Heart right ventricle (tissue), 16 donors: Measurements from ENCODE around the gene TRIM28. TPM values are rescaled to one million over a fixed set of nuclear protein-coding genes. Genes with fewer than 3 reads are reported as not detected.

Experiments used
- ATAC-seq, 8 donors: fragments of 200-7000 bp; cut with Tn5 transposase; one replicate each; pipeline ENCODE4 v1.9.1; 2020; ENCODE audit warnings: mild to moderate bottlenecking in 8 of 8, moderate library complexity in 8 of 8, moderate number of reproducible peaks in 1 of 8
- DNase-seq, 2 donors: peaks; one replicate each; pipeline ENCODE4 v3.0.0-alpha.2; 2020
- H3K27ac ChIP-seq, 10 donors: fragments of 200-600 bp; sonication (generic) in 2 of 10; one replicate each; pipeline versions ENCODE4 v1.5.0 to v1.8.0; 2020 to 2022; ENCODE audit warnings: mild to moderate bottlenecking in 3 of 10
- H3K27me3 ChIP-seq, 7 donors: fragments of 200-600 bp; one replicate each; pipeline ENCODE4 v1.8.0; 2021 to 2022; ENCODE audit warnings: mild to moderate bottlenecking in 2 of 7
- H3K36me3 ChIP-seq, 9 donors: fragments of 200-600 bp; sonication (generic) in 1 of 9; one replicate each; pipeline versions ENCODE4 v1.5.0 to v1.8.0; 2020 to 2022; ENCODE audit warnings: mild to moderate bottlenecking in 2 of 9
- H3K4me1 ChIP-seq, 9 donors: fragments of 200-600 bp; sonication (generic) in 1 of 9; one replicate each; pipeline versions ENCODE4 v1.5.0 to v1.8.0; 2020 to 2022; ENCODE audit warnings: mild to moderate bottlenecking in 4 of 9
- H3K4me3 ChIP-seq, 10 donors: fragments of 200-600 bp; sonication (generic) in 2 of 10; one replicate each; pipeline versions ENCODE4 v1.5.0 to v1.8.0; 2020 to 2022; ENCODE audit warnings: mild to moderate bottlenecking in 7 of 10, moderate library complexity in 2 of 10
- H3K9me3 ChIP-seq, 11 donors: fragments of 200-600 bp in 10 of 11; sonication (generic) in 2 of 11; one replicate each; pipeline versions ENCODE4 v1.5.0 to v1.8.0; 2013 to 2022; ENCODE audit warnings: mild to moderate bottlenecking in 2 of 11, control low read depth in 1 of 11, moderate library complexity in 1 of 11
- CTCF ChIP-seq, 9 donors: fragments of 200-600 bp; sonication (generic) in 2 of 9; IDR thresholded peaks; one replicate each; pipeline versions ENCODE4 v1.5.0 to v1.8.0; 2021 to 2022; ENCODE audit warnings: antibody characterized with exemption in 9 of 9, mild to moderate bottlenecking in 5 of 9, moderate library complexity in 1 of 9
- WGBS, 2 donors: extraction: QIAGEN DNeasy Blood & Tissue Kit; methylation state at CpG; one replicate each; pipeline ENCODE4 v1.1.7; 2013; ENCODE audit warnings: inconsistent platforms in 1 of 2; 5-methylcytosine and 5-hydroxymethylcytosine counted together
- intact Hi-C, 10 donors: fragments of 100-400 bp; cut with DNase I; formaldehyde crosslinking; loops; one replicate each; pipeline versions ENCODE4 v1.11.1 to v1.14.2; 2022
- polyA plus RNA-seq, 2 donors: library from polyadenylated mRNA; stranded (reverse); fragments of 200-250 nt; gene quantifications; one replicate each; pipeline ENCODE4 v1.2.3, GENCODE V29; 2013
- total RNA-seq, 10 donors: library from RNA; stranded (reverse); fragmentation: NEBNext Ultra II Directional in 3 of 10; extraction: Animal tissue kit (Norgen Biotek cat#: 25700) in 3 of 10; gene quantifications; one replicate each; pipeline versions ENCODE4 v1.2.1 to v1.2.4, GENCODE V29; 2021 to 2023
- donor health status: Arrhythmogenic right ventricular cardiomyopathy.
- donor health status: ischemic (EF 13 %, LVEDD 7.1; RV severe dilation, severe dysfunction).
- donor health status: healthy with polysubstance abuse.
- donor health status: DM: no; HTN: yes; CAD: no.
- donor health status: DM: no; HTN: no; CAD: no.
- donor health status: ischemic (EF 25% LVEDD 6.9; RV normal size, moderate dysfunction).
- donor health status: ischemic (EF 25% LVEDD 5.7; RV mildly dilated, moderate dysfunction).
- donor health status: healthy.
- donor health status: DM: yes; HTN: yes; CAD: no.
- donor health status: Ischemic cardiomyopathy.
- donor health status: ischemic (EF 35%, LVEDD 5.7; RV mildly dilated, moderate dysfunction).
- donor health status: nonischemic (EF 11% LVEDD 7.7; RV severe dilation, severe dysfunction).
- donor health status: DM: yes; HTN: yes; CAD: no.
- donor health status: PGD.
- donor health status: ischemic (EF 29% LVEDD 5.4; RV normal size, mild dysfunction).
- donor health status: nonischemic (EF 23%, LVEDD 6.1; RV moderate dilation, normal function).

TRIM28 gene
- total and polyA plus RNA-seq, 12 donors: 105 to 163 (median 142) TPM

GRCh38 chr19:58582985-58583384 is 39.1 kb downstream of the TRIM28 start:
- Histone ChIP-seq H3K27ac (no peak overlapping the region), H3K27me3 (no peaks in the 10 kb centered on the region), H3K9me3 (no peaks in the 10 kb centered on the region), H3K36me3 (peaks cover 0 to 42% (median 10%) of the 10 kb centered on the region in 9 donors), H3K4me1 (peaks cover 0 to 14% (median 6%) of the 10 kb centered on the region in 9 donors), H3K4me3 (no peak overlapping the region)
- ATAC-seq: no peak
- intact Hi-C loops: no loop called here
- no peak for TF ChIP-seq CTCF (IDR thresholded peaks at IDR 0.05)
- 94 to 95% methylated on average over 6 of the region's 6 CpGs for WGBS, 2 donors
- no peak for DNase-seq

- no peak for TF ChIP-seq CTCF (IDR thresholded peaks at IDR 0.05)
- H3K4me1 ChIP-seq: peaks cover 0 to 14% (median 6%) of the 10 kb centered on the region in 9 donors
- no peak for ATAC-seq
- H3K4me3 ChIP-seq: no peak overlapping the region
- no peaks in the 10 kb centered on the region for H3K27me3 ChIP-seq
- intact Hi-C loops: no loop called here
- H3K27ac ChIP-seq: no peak overlapping the region
- no peak for DNase-seq
- WGBS, 2 donors: 85% methylated on average over 8 to 9 of the region's 9 CpGs
- peaks cover 0 to 34% (median 10%) of the 10 kb centered on the region in 9 donors for H3K36me3 ChIP-seq
- H3K9me3 ChIP-seq: no peaks in the 10 kb centered on the region
These were observed 40.9 kb downstream of the TRIM28 start for GRCh38 chr19:58584498-58585441.

GRCh38 chr19:58585442-58586132 is 41.7 kb downstream of the TRIM28 start:
- peak in 1 of 8 donors; percentile 7 for ATAC-seq
- no peak for TF ChIP-seq CTCF (IDR thresholded peaks at IDR 0.05)
- DNase-seq: no peak
- 76 to 86% methylated on average over 6 of the region's 6 CpGs for WGBS, 2 donors
- intact Hi-C loops: no loop called here
- H3K27me3 ChIP-seq: no peaks in the 10 kb centered on the region
- no peaks in the 10 kb centered on the region for H3K9me3 ChIP-seq
- H3K4me1 ChIP-seq: peaks cover 0 to 11% (median 6%) of the 10 kb centered on the region in 9 donors
- peaks cover 0 to 34% (median 10%) of the 10 kb centered on the region in 9 donors for H3K36me3 ChIP-seq
- no peak overlapping the region for H3K27ac ChIP-seq
- H3K4me3 ChIP-seq: no peak overlapping the region

- DNase-seq (no peak), ATAC-seq (peak in 3 of 8 donors; percentile 30 to 47 (median 40))
- Histone ChIP-seq H3K27me3 (no peaks in the 10 kb centered on the region), H3K27ac (no peak overlapping the region), H3K36me3 (peaks cover 0 to 34% (median 10%) of the 10 kb centered on the region in 9 donors), H3K4me3 (no peak overlapping the region), H3K9me3 (no peaks in the 10 kb centered on the region), H3K4me1 (peaks cover 0 to 5% (median 3%) of the 10 kb centered on the region in 9 donors)
- no peak for TF ChIP-seq CTCF (IDR thresholded peaks at IDR 0.05)
- 94% methylated on average over 4 of the region's 4 CpGs for whole genome bisulfite sequencing, 2 donors
- intact Hi-C loops: no loop called here
These were observed 42.4 kb downstream of the TRIM28 start for GRCh38 chr19:58586133-58586765.
